PC-9 (cell line): Measurements from ENCODE around the gene ASXL1.

Experiments
- CTCF ChIP-seq: fragments of 200-600 bp; sonication (generic); conservative IDR thresholded peaks from 2 replicates; pipeline ENCODE4 v1.6.1; 2017; ENCODE audit warnings: mixed run types, antibody characterized with exemption, mild to moderate bottlenecking, moderate library complexity
- EZH2 ChIP-seq: fragments of 200-600 bp; sonication (generic); IDR thresholded peaks from 2 replicates; pipeline ENCODE4 v1.8.0; 2017; ENCODE audit warnings: antibody characterized with exemption, low read depth

- TF ChIP-seq CTCF (no peak), EZH2 (no peak)
Observed at GRCh38 chr20:32326504-32326845, 31.7 kb upstream of the ASXL1 start.
